HG03045 (cell line): ENCODE measurements around the gene SLC25A26.

Source experiments
- ATAC-seq: cut with Tn5 transposase; IDR thresholded peaks from one replicate; pipeline ENCODE4 v1.9.1; 2021; ENCODE audit warnings: mild to moderate bottlenecking, moderate library complexity; ENCODE audit not compliant: unreplicated experiment

SLC25A26 gene

DNA sequence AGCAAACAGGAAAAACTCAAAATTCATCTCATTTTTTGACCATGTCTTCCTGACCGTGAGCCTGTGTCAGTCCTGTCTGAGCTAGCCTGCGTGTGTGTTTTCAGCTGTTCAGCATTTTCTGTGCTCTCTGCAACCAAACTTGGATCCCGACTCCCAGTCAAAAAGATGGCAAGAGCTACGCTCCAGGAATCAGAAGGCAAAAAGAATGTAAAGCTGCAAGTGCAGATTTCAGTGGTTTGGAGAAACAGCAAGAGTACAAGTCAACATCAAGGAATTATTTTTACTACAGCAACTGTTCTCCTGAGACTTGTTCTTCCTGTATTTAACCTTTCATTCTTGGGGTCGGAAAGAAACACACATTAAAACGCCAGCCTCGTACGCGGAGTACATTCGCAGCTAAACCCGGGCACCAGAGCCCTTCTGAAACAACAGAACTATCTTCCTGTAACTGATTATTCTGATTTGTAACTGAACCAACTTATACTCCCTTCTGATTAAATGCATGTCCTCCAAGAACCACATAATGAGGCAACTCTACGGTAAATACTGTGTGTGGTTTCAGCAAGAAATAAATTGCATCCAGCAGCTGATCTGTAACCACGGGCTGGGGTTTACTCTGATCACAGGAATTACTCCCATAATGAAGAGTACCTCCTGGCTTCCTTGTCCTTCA lies 172.7 kb downstream of the SLC25A26 start:
- no peak for ATAC-seq

DNA sequence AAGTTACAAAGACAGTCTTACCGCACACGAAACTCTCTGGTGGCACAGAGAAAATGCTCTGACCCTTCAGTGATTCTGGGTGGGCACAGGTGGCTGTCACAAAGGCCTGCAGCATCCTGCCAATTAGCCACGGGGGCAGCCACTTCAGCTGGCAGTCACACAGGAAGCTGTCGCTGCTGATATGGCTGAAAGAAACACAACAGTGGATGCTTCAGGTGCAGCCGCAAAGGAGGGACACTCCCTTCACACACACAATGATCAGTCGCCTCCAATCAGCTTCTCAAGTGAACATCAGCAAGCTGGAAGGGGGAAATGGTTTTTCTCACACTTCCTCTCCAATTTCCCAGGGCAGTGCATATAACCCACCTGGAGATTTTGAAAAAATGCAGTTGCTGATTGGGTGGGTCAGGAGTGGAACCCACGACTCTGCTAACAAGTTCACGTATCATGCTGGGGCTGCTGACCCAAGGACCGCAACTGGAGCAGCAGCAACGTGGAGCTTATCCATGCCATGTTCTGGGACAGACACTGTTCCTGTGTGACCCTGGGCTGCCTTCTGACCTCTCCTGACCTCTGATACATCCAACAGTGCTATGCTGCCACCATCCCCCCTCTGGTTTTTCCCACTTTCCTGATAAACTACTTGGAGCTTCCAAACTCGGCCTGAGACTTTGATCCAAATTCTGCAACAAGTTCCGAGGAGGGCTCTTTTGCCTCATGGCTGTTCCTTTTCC lies 173.4 kb downstream of the SLC25A26 start:
- peak; percentile 59 for ATAC-seq

DNA sequence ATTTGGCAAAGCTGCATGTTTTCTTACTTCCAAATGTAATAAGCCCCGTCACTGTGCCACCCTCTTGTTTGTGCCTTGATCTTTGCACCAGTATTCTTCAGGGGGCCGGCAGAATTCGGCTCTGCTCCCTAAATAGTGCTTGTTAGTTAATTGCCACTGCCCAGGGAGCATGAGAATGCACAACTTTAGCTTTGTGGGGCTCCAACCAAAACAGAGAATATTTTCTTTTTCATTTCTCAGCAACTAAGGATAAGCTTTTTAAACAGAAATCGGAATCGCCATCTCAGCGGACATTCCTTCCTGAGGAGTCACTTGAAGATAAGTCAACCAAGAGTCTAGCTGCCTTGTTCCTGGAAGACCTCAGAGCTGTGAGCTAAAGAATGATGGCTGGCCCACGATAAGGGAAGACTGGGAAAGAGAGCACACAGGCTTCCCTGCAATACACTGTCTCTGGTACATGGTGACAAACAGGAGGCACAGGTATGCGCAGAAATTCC lies 174.0 kb downstream of the SLC25A26 start:
- no peak for ATAC-seq

DNA sequence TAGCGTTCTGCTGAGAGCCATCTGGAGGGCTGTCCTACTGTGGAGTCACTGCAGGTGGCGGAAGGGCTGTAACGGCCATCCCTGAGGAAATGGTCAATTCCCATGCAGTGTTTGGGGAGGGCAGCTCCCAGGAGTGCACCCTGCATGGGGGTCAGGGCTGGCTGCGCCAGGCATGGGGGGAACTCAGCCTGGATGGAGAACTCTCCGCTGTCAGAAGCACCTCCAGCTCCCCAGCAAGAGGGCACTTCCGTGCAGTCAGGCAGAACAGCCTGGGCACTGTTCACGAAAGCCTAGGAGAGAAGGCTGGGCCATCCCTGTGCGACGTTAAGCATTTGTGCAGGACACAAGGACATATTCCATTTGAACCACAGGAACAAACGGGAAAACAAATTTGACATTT lies 174.8 kb downstream of the SLC25A26 start:
- no peak for ATAC-seq

DNA sequence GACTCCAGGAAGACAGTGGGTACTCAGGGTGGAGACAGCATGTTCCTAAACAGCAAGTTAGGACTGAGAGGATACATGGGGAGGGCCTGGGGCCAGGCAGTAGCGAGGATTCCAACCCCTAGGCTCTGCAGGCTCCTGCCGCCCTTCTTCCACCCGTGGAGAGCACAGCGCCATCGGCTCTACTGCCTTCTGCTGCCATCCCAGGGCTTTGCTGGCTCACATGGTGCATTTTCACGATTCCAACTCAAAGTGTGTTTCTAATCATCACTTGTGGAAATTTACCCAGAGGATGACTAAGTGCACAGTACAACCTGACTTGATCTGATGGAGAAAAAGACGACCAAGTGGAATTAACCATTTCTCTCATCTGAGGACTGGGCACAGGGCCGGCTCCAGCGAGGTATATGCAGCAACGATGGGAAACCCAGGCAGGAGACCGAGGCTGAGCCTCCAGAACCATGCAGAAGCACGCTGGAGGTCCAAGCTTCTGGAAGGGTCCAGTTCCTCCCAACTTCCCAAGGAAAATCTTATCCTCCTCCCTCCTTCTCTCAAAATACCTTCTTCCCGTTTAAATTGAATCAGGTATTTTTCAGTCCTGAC lies 175.5 kb downstream of the SLC25A26 start:
- ATAC-seq, result no peak

DNA sequence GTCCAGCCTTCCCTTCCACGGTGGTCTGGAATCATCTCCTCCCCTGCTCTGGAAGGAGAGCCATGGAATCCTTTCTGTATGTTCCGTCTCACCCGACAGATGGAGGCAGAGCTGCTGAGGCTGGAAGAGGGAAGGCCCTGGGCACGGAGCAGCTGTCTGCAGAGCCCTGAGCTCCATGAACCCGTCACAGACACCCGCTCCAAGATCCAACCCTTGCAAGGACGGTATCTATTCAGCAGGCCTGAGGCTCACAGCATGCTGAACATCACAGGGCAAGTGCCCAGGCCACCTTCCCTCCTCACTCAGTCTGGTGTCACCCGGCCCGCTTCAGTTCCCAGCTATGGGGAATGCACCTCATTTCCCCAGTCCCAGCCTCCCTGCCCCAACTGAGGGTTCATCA lies 176.1 kb downstream of the SLC25A26 start:
- no peak for ATAC-seq

DNA sequence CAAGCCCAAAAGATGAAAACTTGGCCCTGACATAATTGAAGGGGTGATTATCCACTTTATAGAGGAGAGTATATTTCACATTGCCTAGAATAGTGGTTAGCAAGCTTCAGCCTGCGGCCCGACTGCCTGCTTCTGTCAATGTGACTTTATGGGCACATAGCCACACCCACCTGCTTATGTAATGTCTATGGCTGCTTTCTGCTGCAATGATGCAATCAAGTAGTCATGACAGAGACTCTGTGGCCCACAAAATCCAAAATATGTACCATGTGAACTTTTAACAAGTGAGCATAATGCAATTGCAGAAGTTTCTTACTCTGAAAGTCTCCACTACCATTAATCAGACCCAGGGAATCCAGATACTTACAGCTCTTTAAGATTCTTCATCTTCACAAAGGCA lies 176.9 kb downstream of the SLC25A26 start:
- ATAC-seq, result no peak

DNA sequence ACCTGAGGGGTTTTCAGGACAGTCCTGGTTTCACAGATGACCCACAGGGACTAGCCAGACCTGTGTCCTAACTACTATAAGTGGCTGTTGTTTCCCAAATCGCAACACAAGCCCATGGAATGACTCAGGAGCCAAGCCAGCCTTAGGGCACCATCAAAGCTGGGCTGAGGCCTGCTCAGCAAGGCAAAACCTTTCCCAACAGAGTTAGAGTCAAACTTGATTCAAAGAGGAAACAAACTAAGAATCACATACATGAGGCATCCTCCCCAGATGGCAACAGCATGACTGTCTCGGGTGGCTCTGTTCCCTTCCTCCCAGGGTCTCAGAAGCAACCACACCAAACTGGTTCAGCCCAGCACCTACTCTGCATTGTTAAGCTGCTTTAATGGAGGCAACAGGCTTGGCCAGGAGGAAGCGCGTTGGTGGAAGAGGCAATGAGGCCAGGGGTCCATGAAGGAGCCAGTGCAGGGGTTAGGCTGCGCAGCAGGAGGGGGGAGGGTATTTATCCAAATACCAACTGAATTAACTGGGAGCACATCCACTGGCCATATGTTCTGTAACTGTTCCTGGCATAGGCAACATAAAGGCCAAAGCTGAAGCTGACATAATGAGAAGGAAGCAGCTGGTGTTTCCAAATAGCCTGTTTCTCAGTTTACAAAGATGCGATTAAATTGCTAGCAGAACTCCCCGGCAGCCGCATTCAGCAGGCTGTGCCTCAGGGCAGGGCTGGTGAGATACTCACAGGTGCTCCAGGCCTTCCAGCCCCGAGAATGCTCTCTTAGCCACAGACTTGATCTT lies 177.6 kb downstream of the SLC25A26 start:
- ATAC-seq, result no peak

DNA sequence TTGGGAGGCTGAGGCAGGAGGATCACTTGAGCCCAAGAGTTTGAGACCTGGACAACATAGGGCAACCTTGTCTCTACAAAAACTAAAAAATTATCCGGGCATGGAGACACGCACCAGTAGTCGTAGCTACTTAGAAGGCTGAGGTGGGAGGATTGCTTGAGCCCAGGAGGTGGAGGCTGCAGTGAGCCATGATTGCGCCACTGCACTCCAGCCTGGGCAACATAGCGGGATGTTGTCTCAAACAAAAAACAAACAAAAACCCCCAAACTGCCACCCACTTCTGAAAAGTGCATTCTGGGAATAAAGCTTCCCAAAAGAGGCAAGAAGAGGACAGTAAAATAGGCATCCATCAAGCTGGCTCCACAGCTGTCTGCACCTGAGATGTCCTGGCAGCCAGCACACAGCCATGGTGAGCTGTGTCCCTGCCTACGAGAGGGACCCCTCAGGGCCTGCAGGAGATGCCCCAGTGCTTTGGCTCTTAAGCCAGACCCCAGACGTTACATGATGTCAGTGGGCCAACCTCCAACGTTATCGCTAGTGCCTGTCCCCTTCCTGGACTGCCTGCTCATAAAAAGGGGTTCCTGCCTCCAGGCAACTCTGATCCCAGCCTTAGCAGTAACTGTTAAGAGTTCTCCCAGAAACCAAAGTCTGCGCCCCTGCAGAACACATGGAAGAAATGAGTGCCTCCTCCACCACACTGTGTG lies 178.9 kb downstream of the SLC25A26 start:
- ATAC-seq, result no peak

DNA sequence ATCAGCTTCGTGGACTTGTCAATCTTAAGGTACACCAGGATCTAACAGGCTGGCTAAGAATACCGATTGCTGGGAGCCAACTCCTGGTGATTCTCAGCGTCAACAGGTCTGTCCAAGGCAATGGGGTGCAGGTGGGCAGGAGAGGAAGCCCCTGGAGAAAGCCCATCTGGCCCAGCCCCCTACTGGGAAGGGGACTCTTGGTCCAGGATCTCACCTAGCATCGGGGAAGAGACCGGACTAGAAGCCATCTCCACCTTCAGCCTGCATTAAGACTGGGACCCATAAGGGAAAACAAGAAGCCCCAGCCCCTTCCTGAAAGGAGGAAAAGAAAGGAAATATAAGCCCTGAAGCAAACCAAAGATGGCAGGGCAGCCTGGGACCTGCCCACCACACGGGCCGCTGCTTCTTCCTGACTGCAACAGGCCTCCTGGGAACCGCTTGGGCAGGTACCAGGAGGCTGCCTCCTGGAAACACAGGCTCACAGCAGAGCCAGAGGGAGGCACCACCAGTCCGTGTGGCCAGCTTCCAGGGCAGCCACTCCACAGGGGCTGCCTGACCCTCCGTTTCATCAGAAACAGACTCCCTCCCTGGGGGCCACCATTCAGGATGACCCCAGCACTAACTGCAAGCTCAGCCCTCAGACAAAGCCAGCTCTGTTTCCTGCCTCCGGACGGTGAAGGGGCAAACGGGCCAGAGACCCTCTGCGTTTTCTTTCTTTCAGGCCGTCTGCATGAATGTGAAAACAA lies 179.8 kb downstream of the SLC25A26 start:
- ATAC-seq, result no peak

DNA sequence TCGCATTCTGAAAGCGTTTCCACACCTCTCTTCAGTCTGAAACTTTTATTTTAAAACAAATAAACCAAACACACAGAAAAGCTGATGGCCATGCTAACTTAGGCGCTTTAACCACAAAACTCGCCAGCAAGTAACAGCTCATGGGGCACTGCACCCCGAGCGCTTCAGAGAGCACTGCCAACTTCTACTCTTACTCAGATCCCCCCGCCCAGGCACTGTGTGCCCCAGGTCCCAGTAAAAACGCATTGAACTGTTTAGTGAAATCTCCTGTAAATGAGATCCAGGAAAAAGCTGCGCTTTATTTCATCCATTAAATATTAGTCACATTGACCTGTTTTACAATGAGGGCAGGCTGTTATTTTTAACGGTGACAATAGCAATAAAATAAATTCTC lies 180.4 kb downstream of the SLC25A26 start:
- no peak for ATAC-seq

DNA sequence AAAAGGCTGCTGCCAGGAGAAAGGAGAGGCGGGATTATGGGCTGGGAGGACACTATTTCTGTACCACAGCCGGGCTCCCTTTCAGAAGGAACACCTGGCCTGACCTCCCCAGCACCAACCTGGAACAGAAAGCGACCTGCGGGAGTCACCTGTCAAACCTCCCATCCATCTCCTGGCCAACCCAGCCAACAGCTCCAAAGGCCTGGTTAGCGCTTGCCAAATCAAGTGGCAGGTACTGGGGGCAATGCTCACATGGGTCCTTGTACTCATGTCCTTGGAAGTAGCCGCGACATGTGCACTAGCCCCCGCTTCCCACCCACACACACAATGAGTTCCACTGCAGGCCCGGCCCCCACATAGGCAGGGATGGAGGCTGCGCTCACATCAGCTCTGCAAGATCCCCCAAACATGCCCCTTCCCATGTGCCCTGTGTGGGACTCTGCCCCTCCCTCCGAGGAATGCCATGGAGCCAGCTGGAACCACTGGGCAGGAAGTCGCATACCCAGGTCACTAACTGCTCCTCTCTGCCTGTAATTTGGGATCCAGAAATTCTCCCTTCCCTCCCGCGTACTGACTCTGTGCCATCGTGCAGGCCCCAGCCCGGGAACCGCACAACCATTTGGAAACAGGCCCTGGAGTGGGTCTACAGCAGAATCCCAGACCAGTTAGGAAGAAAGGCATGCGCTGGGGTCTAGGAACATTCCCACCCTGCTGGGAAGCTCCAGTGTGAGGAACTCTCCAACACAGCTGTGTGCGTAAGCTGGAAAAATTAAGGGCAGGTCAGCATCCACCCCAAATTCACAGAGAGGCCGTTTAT lies 181.1 kb downstream of the SLC25A26 start:
- no peak for ATAC-seq

DNA sequence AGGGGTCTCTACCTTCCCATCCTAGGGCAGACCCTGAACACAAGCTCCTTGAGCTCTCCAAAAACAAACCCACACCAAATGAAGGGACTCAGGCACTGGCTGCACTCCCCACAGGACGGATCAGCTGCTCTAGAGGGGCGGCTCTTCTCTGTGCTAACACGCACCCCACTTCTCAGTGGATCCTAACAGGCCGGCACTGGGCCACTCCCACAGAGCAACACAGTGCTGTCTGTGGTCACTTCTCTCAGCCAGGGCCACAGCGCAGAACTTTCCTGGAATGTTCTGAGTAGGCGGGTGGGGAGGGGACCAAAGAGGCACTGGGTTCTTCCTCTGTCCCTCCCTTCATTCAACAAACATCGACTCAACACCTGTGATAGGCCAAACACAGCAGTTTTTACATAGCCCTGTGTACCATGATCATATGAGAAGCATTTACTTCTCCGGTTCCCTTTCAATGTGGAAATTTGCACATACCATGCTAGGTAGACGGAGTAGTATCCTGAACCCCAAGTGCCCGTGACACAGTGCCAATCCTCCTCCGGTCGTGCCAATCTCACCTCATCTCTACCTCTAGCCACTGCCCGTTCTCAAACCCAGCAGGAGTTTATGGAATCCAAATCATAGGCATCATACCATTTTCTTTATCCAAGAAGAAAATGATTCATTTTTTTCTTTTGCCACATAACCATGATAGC lies 181.9 kb downstream of the SLC25A26 start:
- no peak for ATAC-seq

DNA sequence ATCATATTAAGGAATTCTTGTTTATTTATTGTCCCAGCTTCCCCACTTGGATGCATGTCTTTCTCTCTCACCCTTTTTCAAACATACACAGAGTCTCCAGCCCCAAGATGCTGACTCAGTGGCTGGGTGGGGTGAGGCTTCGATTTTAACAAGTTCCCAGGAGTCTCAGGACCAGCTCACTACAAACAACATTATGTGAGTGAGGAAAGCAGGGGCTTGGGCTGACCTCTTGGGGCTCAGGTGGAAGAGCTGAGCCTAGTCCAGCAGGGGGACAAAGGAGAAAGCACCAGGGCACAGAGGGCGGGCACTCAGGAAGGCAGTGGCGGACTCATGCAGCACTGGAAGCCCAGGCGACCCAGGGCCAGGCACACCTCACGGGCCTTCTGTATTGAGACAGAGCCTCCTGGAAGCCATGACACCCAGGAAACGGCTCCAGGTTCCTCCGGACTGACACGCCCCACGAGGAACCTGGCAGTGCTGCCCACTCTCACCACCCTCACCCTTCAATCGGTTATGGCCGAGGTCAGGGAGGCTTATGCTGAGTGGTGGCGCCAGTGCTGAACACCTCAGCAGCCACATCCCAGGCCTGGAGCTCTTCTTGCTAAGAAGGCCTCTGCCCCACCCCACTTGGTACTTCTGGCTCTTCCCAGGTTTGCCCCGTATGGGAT lies 182.7 kb downstream of the SLC25A26 start:
- no peak for ATAC-seq

DNA sequence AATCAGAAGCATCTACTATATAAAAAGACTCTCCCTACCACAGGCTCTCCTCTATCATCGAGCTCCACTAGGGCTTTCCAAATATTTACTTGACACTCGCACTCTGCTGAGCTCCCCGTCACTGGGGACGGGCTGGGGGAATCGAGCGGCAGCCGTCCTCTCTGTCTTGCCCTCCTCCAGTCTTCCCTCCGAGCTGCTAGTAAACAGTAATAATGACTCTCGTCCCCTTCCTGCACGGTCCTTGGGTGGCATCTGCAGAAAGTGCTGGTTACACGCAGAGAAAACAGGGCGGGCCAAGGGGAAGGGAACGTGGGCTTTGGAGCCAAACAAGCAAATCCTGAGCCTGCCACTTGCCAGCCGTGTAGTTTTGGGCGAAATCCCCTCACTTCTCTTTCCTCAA lies 183.4 kb downstream of the SLC25A26 start:
- ATAC-seq, result no peak

DNA sequence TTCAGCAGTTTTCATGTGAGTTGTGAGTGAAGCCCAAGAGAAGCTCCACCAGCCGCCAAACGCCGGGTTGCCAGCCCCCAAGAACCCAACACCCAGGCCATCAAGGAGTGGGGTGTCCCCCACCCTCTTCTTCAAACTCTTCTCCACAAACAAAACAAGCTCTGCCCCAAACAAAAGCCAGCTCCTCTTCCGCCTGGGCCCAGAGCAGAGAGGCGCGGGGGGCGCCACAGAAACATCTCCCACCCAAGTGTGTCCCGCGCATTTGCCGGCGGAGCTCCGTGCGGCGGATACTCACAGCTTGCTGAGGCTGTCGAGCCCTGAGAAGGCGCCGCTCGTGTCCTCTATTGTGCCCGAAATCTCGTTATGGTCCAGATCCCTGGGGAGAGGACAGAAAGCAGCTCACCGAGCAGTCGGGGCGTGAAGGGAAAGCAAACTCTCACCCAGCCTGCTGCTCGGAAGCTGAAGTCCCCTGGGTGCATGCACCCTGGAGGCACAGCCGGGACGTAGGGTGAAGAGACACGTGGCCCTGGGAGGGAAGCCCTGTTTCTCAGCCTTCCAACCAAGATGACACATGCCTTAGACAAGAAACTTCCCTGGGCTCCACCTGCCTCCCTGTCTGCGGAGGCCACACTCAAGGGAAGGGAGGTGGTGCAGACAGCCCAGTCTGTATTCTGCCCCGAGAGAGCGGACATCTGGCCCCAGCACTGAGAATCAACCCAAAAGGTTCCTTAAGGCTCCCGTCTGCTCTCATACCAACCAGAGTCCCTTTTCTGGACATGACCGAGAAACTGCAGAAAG lies 184.3 kb downstream of the SLC25A26 start:
- ATAC-seq, result no peak

DNA sequence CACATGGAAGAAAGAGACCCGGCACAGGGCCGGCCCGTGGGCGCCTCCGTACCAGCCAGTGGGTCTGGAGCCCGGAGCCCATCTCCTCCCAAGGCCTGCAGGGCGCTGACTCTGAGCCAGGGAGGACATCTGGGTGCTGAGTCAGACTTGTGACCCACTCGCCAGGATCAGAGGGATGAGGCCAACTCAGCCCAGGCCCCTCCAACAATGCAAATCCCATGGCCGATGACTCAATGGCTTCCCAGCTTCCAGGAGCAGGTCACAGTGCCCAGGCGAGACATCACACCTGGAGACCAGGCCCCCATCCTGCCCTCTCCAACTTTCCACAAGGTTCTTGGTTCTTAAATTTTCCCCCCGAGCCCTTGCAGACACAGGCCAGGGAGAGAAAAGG lies 184.9 kb downstream of the SLC25A26 start:
- ATAC-seq, result no peak
